ENCODE results near the gene IL17REL. TPM values are rescaled to one million over a fixed set of nuclear protein-coding genes. Genes with fewer than 3 reads are reported as not detected.

Gene IL17REL
- total RNA-seq, 2 donors from 2014 or later = 0.15 TPM; not detected in 1

- Histone ChIP-seq H3K4me3 (ENCODE audit: low read length) (no peak overlapping the region), H3K4me1 (ENCODE audit: control insufficient read depth, insufficient read depth, low read length) (no peaks in the 10 kb centered on the region), H3K27ac (ENCODE audit: low read depth, low read length) (no peak overlapping the region), H3K27me3 (ENCODE audit: control insufficient read depth, insufficient read depth, low read length, poor library complexity, severe bottlenecking) (no peaks in the 10 kb centered on the region), H3K9me3 (ENCODE audit: control insufficient read depth, low read length) (no peaks in the 10 kb centered on the region), H3K36me3 (ENCODE audit: control insufficient read depth, insufficient read depth, low read length) (no peaks in the 10 kb centered on the region), H3K9ac (ENCODE audit: extremely low read depth, low read length, poor library complexity, severe bottlenecking) (no peak overlapping the region)
- 90 to 96% methylated on average over 3 to 17 of the region's 17 CpGs for WGBS, 2 experiments (ENCODE audit: insufficient coverage in 1 of 2, insufficient read length in 1 of 2)
- Mint-ChIP-seq H3K36me3 (ENCODE audit: low read depth) (no peaks in the 10 kb centered on the region), H3K27me3 (ENCODE audit: insufficient read depth) (peaks cover 4% of the 10 kb centered on the region), H3K4me1 (no peaks in the 10 kb centered on the region), H3K4me3 (no peak overlapping the region), H3K27ac (no peak overlapping the region), H3K9me3 (peaks cover 3% of the 10 kb centered on the region)
- TF ChIP-seq CTCF (conservative IDR thresholded peaks at IDR 0.05) = no peak
- DNase-seq = no peak
These were observed 36.3 kb upstream of the IL17REL start for GRCh38 chr22:50048836-50049235.

GRCh38 chr22:50048061-50048765 lies 35.6 kb upstream of the IL17REL start:
- Mint-ChIP-seq H3K36me3 (ENCODE audit: low read depth) (no peaks in the 10 kb centered on the region), H3K9me3 (no peaks in the 10 kb centered on the region), H3K4me3 (no peak overlapping the region), H3K27me3 (ENCODE audit: insufficient read depth) (peaks cover 4% of the 10 kb centered on the region), H3K27ac (no peak overlapping the region), H3K4me1 (no peaks in the 10 kb centered on the region)
- H3K9ac ChIP-seq (ENCODE audit: extremely low read depth, low read length, poor library complexity, severe bottlenecking) = no peak overlapping the region
- no peaks in the 10 kb centered on the region for H3K27me3 ChIP-seq (ENCODE audit: control insufficient read depth, insufficient read depth, low read length, poor library complexity, severe bottlenecking)
- no peaks in the 10 kb centered on the region for H3K9me3 ChIP-seq (ENCODE audit: control insufficient read depth, low read length)
- no peak overlapping the region for H3K27ac ChIP-seq (ENCODE audit: low read depth, low read length)
- H3K36me3 ChIP-seq (ENCODE audit: control insufficient read depth, insufficient read depth, low read length) = no peaks in the 10 kb centered on the region
- no peak for DNase-seq
- no peaks in the 10 kb centered on the region for H3K4me1 ChIP-seq (ENCODE audit: control insufficient read depth, insufficient read depth, low read length)
- no peak for TF ChIP-seq CTCF (conservative IDR thresholded peaks at IDR 0.05)
- no peak overlapping the region for H3K4me3 ChIP-seq (ENCODE audit: low read length)
- WGBS, 2 experiments (ENCODE audit: insufficient coverage in 1 of 2, insufficient read length in 1 of 2) = 91 to 97% methylated on average over 4 to 12 of the region's 12 CpGs

- H3K9ac ChIP-seq (ENCODE audit: extremely low read depth, low read length, poor library complexity, severe bottlenecking) = no peak overlapping the region
- Mint-ChIP-seq H3K27ac (no peak overlapping the region), H3K27me3 (ENCODE audit: insufficient read depth) (peaks cover 4% of the 10 kb centered on the region), H3K9me3 (no peaks in the 10 kb centered on the region), H3K36me3 (ENCODE audit: low read depth) (no peaks in the 10 kb centered on the region), H3K4me3 (no peak overlapping the region), H3K4me1 (no peaks in the 10 kb centered on the region)
- no peak for DNase-seq
- no peak overlapping the region for H3K4me3 ChIP-seq (ENCODE audit: low read length)
- TF ChIP-seq CTCF (conservative IDR thresholded peaks at IDR 0.05) = no peak
- 90 to 92% methylated on average over 11 to 16 of the region's 16 CpGs for WGBS, 2 experiments (ENCODE audit: insufficient coverage in 1 of 2, insufficient read length in 1 of 2)
- H3K9me3 ChIP-seq (ENCODE audit: control insufficient read depth, low read length) = no peaks in the 10 kb centered on the region
- no peak overlapping the region for H3K27ac ChIP-seq (ENCODE audit: low read depth, low read length)
- no peaks in the 10 kb centered on the region for H3K4me1 ChIP-seq (ENCODE audit: control insufficient read depth, insufficient read depth, low read length)
- no peaks in the 10 kb centered on the region for H3K36me3 ChIP-seq (ENCODE audit: control insufficient read depth, insufficient read depth, low read length)
- no peaks in the 10 kb centered on the region for H3K27me3 ChIP-seq (ENCODE audit: control insufficient read depth, insufficient read depth, low read length, poor library complexity, severe bottlenecking)
These were observed 34.8 kb upstream of the IL17REL start for GRCh38 chr22:50047346-50047745.
